HG02763 (cell line): Measurements from ENCODE around the gene EID2B.

Experiments used
- ATAC-seq: cut with Tn5 transposase; IDR thresholded peaks from one replicate; pipeline ENCODE4 v1.9.1; 2021; ENCODE audit warnings: mild to moderate bottlenecking, moderate library complexity; ENCODE audit not compliant: unreplicated experiment

Gene EID2B

GRCh38 chr19:39500543-39500942 is 32.1 kb downstream of the EID2B start:
- no peak for ATAC-seq

DNA sequence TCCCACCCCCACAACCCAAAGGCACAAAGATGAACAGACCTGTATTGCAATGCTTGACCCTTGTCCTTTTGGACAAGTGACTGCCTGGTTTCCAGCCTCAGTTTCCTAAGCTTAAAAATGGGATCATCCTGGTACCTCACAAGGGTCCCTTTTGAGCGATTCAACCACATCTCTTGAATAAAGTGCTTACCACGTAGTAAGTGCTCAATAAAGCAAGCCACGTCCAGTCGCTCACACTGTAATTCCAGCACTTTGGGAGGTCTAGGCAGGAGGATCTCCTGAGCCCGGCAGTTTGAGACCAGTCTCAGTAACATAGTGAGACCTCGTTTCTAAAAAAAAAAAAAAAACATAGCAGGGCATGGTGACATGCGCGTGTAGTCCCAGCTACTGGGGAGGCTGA is 32.7 kb downstream of the EID2B start:
- no peak for ATAC-seq

- no peak for ATAC-seq
Observed at GRCh38 chr19:39498798-39499642, 33.6 kb downstream of the EID2B start, which contains the start of gene DLL3. TSS of gene DLL3 (plus strand) at chr19:39498947. CDS start at chr19:39498975, 28 bp downstream.

DNA sequence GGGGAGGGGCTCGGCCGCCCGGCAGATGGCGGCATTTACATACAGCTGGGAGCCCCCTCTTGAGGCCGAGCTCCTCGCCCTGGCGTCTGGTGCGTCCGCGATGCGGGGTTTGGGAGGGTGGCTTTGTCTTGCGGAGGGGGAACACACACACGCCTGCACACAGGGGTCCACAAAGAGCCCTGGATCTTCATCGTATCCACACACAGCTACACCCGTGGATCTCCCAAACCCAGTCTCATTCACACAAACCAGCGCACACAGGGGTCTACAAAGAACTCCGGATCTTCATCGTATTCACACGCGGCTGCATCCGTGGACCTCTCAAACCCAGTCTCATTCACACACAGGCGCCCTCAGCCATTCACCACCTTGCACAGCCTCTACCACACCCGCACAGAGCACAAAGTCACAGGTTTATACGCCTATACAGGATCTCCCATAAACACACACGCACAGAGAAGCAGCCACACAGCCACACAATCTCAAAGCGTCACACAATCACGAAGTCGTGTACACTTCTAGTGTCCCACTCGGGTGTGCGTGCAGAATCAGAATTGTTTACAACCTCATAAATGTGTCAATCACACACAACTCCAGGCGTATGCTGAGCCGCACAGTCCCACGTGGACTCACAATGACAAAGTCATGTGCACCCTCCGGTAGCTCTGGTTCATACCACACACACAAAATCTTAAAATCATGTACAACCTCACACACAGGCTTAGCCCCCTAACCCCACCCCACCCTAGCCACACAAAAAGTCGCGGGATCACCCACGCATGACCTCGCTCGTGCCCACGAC is 34.5 kb downstream of the EID2B start:
- ATAC-seq = no peak

GRCh38 chr19:39497701-39497995 is 35.0 kb downstream of the EID2B start:
- no peak for ATAC-seq

DNA sequence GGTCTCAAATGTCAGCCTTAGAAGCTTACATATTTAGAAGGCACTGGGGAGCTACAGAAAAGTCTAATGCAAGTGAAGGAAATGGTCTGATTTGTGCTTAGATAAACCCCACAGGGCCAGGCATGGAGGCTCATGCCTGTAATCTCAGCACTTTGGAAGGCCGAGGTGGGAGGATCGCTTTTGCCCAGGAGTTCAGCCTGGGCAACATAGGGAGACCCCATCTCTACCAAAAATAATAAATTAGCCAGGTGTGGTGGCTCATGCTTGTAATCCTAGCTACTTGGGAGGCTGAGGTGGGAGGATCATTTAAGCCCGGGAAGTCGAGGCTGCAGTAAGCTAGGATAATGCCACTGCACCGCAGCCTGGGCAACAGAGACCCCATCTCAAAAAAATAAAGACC is 36.6 kb downstream of the EID2B start:
- no peak for ATAC-seq

DNA sequence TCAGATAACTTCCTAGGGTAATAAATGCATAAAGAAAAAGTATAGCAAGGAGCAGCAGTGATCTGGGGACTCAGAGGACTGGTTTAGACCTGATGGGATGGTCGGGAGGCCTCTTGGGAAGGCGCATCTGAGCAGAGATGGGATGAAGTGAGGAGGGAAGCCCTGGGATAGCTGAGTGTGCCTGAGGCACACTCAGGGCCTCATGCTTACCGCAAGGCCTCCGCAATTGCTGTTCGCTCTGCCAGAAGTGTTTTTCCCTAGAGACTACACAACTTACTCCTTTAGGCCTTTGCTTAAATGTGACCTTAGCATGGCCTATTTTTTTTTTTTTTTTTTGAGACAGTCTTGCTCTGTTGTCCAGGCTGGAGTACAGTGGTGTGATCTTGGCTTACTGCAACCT is 38.0 kb downstream of the EID2B start:
- ATAC-seq = no peak

DNA sequence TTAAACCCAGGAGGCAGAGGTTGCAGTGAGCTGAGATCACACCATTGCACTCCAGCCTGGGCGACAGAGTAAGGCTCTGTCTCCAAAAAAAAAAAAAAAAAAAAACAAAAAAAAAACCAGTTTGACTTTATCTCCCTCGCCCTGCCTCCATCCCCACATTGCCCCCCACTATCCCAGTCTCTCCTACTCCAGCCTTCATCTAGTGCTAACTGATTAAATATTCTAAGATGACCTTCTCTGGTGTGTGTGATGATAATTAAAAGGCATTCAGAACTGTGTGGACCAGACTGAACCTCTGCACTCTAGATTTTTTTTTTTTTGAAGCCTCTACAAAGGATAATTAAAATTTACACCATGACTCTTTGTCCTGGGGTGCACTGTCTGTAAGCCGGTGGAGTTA is 39.9 kb downstream of the EID2B start:
- ATAC-seq = no peak

DNA sequence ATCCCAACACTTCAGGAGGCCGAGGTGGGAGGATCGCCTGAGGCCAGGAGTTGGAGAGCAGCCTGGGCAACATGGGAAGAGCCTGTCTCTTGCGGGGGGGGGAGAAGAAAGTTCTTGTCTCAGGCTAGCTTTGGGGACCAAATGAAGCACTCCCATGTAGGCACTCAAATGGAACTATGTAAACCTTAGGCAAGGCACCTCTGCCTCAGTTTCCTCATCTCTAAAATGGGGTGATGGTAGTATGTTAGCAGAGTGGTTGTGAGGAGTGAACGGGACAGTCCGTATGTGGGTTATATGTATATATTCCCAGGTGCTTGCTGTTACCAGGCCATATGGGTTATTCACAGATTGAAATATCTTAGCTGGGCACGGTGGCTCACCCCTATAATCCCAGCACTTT is 40.4 kb downstream of the EID2B start:
- ATAC-seq = no peak

GRCh38 chr19:39489756-39490155 is 42.9 kb downstream of the EID2B start:
- no peak for ATAC-seq

DNA sequence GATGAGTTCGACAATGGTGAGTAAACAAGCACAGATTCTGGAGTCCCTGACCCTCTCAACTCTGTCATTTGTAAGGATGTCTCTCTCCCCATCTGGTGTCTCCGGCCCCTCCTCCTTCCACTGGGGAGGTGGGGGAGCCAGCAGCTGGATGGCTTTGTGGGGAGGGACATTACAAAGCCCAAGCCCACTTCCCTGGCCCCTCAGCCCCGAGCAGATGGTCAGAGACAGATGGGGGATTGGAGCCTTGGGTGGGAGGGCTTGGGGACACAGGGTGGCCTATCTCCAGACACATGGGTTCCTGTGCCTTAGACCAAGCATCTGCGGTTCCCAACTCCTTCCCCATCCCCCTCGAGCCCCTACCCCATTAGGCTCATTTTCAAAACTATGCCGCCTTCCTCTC is 49.5 kb downstream of the EID2B start:
- no peak for ATAC-seq

GRCh38 chr19:39481676-39482075 is 51.0 kb downstream of the EID2B start:
- no peak for ATAC-seq

- ATAC-seq = no peak
Observed at GRCh38 chr19:39481229-39481545, 51.5 kb downstream of the EID2B start.
